Pancreas (tissue), 10 donors: Measurements from ENCODE around the gene CAMK1D. TPM values are rescaled to one million over a fixed set of nuclear protein-coding genes. Genes with fewer than 3 reads are reported as not detected.
A peak's percentile ranks its signal among the peaks of the same experiment; 100 is the strongest.

Experiments used
- ATAC-seq, 4 donors: fragments of 200-7000 bp; cut with Tn5 transposase; one replicate each; pipeline versions ENCODE4 v1.8.0 to v1.9.1; 2020; ENCODE audit warnings: mild to moderate bottlenecking in 4 of 4, moderate library complexity in 4 of 4
- DNase-seq, 6 donors: peaks; one replicate each; pipeline ENCODE4 v3.0.0-alpha.2; 2020
- FAIRE-seq: peaks from 2 replicates; lab custom pipeline; 2012; peaks lifted over from hg19 to GRCh38; lab: Jason Lieb, UNC
- H3K27ac ChIP-seq, 4 donors: fragments of 200-600 bp; sonication (generic); 1 replicate in 3 of 4; 2 replicates in 1 of 4; pipeline versions ENCODE4 v1.5.0 to v1.8.0; 2020
- H3K27me3 ChIP-seq, 4 donors: fragments of 200-600 bp; one replicate each; pipeline ENCODE4 v1.8.0; 2021
- H3K36me3 ChIP-seq, 3 donors: fragments of 200-600 bp; sonication (generic) in 1 of 3; one replicate each; pipeline versions ENCODE4 v1.5.0 to v1.8.0; 2020 to 2021
- H3K4me1 ChIP-seq, 3 donors: fragments of 200-600 bp; one replicate each; pipeline ENCODE4 v1.8.0; 2021
- H3K4me3 ChIP-seq, 4 donors: fragments of 200-600 bp; sonication (generic) in 2 of 4; one replicate each; pipeline versions ENCODE4 v1.5.0 to v1.8.0; 2020 to 2021
- H3K9me3 ChIP-seq, 4 donors: fragments of 200-600 bp; one replicate each; pipeline ENCODE4 v1.8.0; 2021
- CTCF ChIP-seq, 4 donors: fragments of 200-600 bp; sonication (generic) in 3 of 4; IDR thresholded peaks; one replicate each; pipeline versions ENCODE4 v1.5.0 to v1.8.0; 2021; ENCODE audit warnings: antibody characterized with exemption in 4 of 4
- WGBS, 2 donors: extraction: QIAGEN DNeasy Blood & Tissue Kit; methylation state at CpG; one replicate each; pipeline ENCODE4 v1.1.7; 2013; 5-methylcytosine and 5-hydroxymethylcytosine counted together
- intact Hi-C, 3 donors: fragments of 100-400 bp; cut with DNase I; formaldehyde crosslinking; loops; one replicate each; pipeline versions ENCODE4 v1.11.1 to v1.14.2; 2022
- polyA plus RNA-seq, 2 donors: library from polyadenylated mRNA; stranded (reverse); fragments of 200-250 nt; gene quantifications; one replicate each; pipeline ENCODE4 v1.2.3, GENCODE V29; 2013
- total RNA-seq, 6 donors: library from RNA; stranded (reverse); fragmentation: NEBNext Ultra II Directional in 4 of 6; extraction: Animal tissue kit (Norgen Biotek cat#: 25700) in 4 of 6; gene quantifications; one replicate each; pipeline versions ENCODE4 v1.2.1 to v1.2.4, GENCODE V29; 2021 to 2023
- donor health status: healthy with polysubstance abuse.
- donor health status: DM: no; HTN: no; CAD: no; lungs with moderate emphysema.
- donor health status: DM: no; HTN: no; CAD: no.
- donor health status: control.
- donor health status: control.
- donor health status: Bipolar disorder and iron deficiency.
- donor health status: DM: yes; HTN: yes; CAD: no.
- donor health status: DM: no; HTN: no; CAD: no.
- donor health status: DM: no; HTN: no; CAD: no.
- donor health status: DM: yes; HTN: yes; CAD: no.

CAMK1D gene
- total and polyA plus RNA-seq, 8 donors, result 2.9 to 30.1 (median 22.7) TPM

GRCh38 chr10:12799144-12799543, 449.8 kb downstream of the CAMK1D start:
- no peak overlapping the region for H3K4me3 ChIP-seq
- no peak overlapping the region for H3K27ac ChIP-seq
- H3K27me3 ChIP-seq, result no peaks in the 10 kb centered on the region
- H3K36me3 ChIP-seq, result no peaks in the 10 kb centered on the region
- ATAC-seq (no peak), DNase-seq (no peak), FAIRE-seq (no peak)
- WGBS, 2 donors, result 96% methylated on average over 12 of the region's 12 CpGs
- TF ChIP-seq CTCF (IDR thresholded peaks at IDR 0.05), result no peak
- intact Hi-C loops, result no loop called here
- no peaks in the 10 kb centered on the region for H3K4me1 ChIP-seq
- no peaks in the 10 kb centered on the region for H3K9me3 ChIP-seq

GRCh38 chr10:12799714-12800113, 450.4 kb downstream of the CAMK1D start:
- no peak overlapping the region for H3K4me3 ChIP-seq
- TF ChIP-seq CTCF (IDR thresholded peaks at IDR 0.05), result no peak

GRCh38 chr10:12800302-12800701, 451.0 kb downstream of the CAMK1D start:
- no peak for TF ChIP-seq CTCF (IDR thresholded peaks at IDR 0.05)
- Histone ChIP-seq H3K9me3 (no peaks in the 10 kb centered on the region), H3K4me3 (no peak overlapping the region), H3K4me1 (no peaks in the 10 kb centered on the region), H3K27ac (no peak overlapping the region), H3K27me3 (no peaks in the 10 kb centered on the region), H3K36me3 (no peaks in the 10 kb centered on the region)
- no peak for DNase-seq
- peak in 1 of 4 donors; percentile 44 for ATAC-seq
- no peak for FAIRE-seq
- intact Hi-C loops, result no loop called here
- WGBS, 2 donors, result 63 to 67% methylated on average over 4 of the region's 4 CpGs

More at GRCh38 chr10:12799714-12800113, 450.4 kb downstream of the CAMK1D start:
- FAIRE-seq, result no peak
- no peak for DNase-seq
- no peak for ATAC-seq
- Histone ChIP-seq H3K9me3 (no peaks in the 10 kb centered on the region), H3K27ac (no peak overlapping the region), H3K27me3 (no peaks in the 10 kb centered on the region), H3K36me3 (no peaks in the 10 kb centered on the region), H3K4me1 (no peaks in the 10 kb centered on the region)
- intact Hi-C loops, result no loop called here
- WGBS, 2 donors, result 80 to 84% methylated on average over 5 of the region's 5 CpGs

GRCh38 chr10:12801214-12802087, 452.1 kb downstream of the CAMK1D start:
- Histone ChIP-seq H3K4me3 (no peak overlapping the region), H3K9me3 (no peaks in the 10 kb centered on the region), H3K27me3 (no peaks in the 10 kb centered on the region), H3K36me3 (no peaks in the 10 kb centered on the region), H3K27ac (no peak overlapping the region), H3K4me1 (no peaks in the 10 kb centered on the region)
- FAIRE-seq (no peak), ATAC-seq (no peak), DNase-seq (no peak)
- intact Hi-C loops, result no loop called here
- WGBS, 2 donors, result 92 to 93% methylated on average over 3 of the region's 3 CpGs
- no peak for TF ChIP-seq CTCF (IDR thresholded peaks at IDR 0.05)

- H3K27ac ChIP-seq, result no peak overlapping the region
- TF ChIP-seq CTCF (IDR thresholded peaks at IDR 0.05), result no peak
- 93 to 94% methylated on average over 4 of the region's 4 CpGs for WGBS, 2 donors
- no peak for FAIRE-seq
- H3K27me3 ChIP-seq, result no peaks in the 10 kb centered on the region
- no peaks in the 10 kb centered on the region for H3K36me3 ChIP-seq
- intact Hi-C loops, result no loop called here
- no peaks in the 10 kb centered on the region for H3K4me1 ChIP-seq
- ATAC-seq, result no peak
- no peak for DNase-seq
- no peaks in the 10 kb centered on the region for H3K9me3 ChIP-seq
- H3K4me3 ChIP-seq, result no peak overlapping the region
Observed at GRCh38 chr10:12803776-12804175, 454.4 kb downstream of the CAMK1D start.
